ENCODE results near the gene LRP1B. TPM values are rescaled to one million over a fixed set of nuclear protein-coding genes. Genes with fewer than 3 reads are reported as not detected.

LRP1B gene
- total RNA-seq, 1 experiment from 2014 or later = 0.52 TPM

DNA sequence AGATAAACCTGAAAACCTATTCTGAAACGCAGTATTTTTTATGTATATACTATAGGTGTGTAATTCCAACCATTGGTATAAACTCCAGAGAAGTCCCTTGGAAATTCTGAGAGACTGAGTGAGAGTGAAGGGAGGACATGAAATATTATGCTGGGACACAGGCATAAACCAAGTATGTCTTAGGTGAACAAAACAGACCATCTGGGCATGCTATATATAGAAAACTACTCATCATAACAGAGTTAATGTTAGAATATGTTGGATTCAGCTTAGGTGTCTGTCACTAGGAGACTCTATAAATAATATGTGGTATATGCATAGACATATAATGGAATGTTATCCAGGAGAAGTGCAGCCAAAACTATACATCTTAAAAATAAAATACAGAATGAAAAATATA lies 282.6 kb downstream of the LRP1B start:
- H3K36me3 Mint-ChIP-seq = no peaks in the 10 kb centered on the region
- no peaks in the 10 kb centered on the region for H3K9me3 Mint-ChIP-seq
- H3K27me3 Mint-ChIP-seq (ENCODE audit: low read depth) = no peaks in the 10 kb centered on the region
- TF ChIP-seq SMAD3 (CRISPR knock-in tag; IDR thresholded peaks at IDR 0.05; ENCODE audit: borderline replicate concordance) (no peak), STAT6 (CRISPR knock-in tag; conservative IDR thresholded peaks at IDR 0.05; ENCODE audit: low read depth) (no peak), ZNF138 (CRISPR knock-in tag; conservative IDR thresholded peaks at IDR 0.05) (no peak), TEAD1 (CRISPR knock-in tag; IDR thresholded peaks at IDR 0.05) (no peak), GTF2I (CRISPR knock-in tag; conservative IDR thresholded peaks at IDR 0.05) (no peak), ZNF263 (CRISPR knock-in tag; IDR thresholded peaks at IDR 0.05; ENCODE audit: low read depth) (no peak), CBFB (CRISPR knock-in tag; IDR thresholded peaks at IDR 0.05; ENCODE audit: low read depth) (no peak)
- TF ChIP-seq, protein P1, sequence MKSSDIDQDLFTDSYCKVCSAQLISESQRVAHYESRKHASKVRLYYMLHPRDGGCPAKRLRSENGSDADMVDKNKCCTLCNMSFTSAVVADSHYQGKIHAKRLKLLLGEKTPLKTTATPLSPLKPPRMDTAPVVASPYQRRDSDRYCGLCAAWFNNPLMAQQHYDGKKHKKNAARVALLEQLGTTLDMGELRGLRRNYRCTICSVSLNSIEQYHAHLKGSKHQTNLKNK (CRISPR knock-in tag; IDR thresholded peaks at IDR 0.05) = no peak
- TF ChIP-seq, protein P2, sequence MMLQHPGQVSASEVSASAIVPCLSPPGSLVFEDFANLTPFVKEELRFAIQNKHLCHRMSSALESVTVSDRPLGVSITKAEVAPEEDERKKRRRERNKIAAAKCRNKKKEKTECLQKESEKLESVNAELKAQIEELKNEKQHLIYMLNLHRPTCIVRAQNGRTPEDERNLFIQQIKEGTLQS (CRISPR knock-in tag; conservative IDR thresholded peaks at IDR 0.05) = no peak
- H3K4me1 Mint-ChIP-seq = peaks cover 4% of the 10 kb centered on the region; the same call in 1 of the 2 replicates
- POLR2A ChIA-PET = no interaction called here
- no peak overlapping the region for H3K4me3 Mint-ChIP-seq
- CTCF ChIA-PET = no interaction called here
- ATAC-seq = no peak
- no peak overlapping the region for H3K27ac Mint-ChIP-seq
- DNase-seq (ENCODE audit: low spot score) = no peak

DNA sequence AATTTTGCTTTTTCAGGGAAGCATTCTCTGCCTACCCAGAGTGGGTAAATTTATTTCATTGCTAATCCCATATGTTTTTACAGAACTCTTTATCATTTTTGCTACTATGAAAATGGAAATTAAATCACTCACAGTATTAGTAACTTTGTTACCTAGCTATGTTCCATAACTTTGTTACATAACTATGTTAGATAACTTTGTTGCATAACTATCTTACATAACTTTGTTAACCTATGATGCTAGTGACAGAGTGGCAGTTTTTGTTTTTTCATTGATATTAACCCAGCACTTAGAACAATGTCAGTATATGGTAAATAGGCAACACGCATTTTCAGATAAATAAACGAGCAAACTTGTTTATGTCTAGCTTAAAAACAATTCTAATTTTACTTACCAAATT lies 286.6 kb downstream of the LRP1B start:
- peaks cover 4% of the 10 kb centered on the region; the same call in 1 of the 2 replicates for H3K4me1 Mint-ChIP-seq
- CTCF ChIA-PET = no interaction called here
- no peak overlapping the region for H3K4me3 Mint-ChIP-seq
- no peaks in the 10 kb centered on the region for H3K27me3 Mint-ChIP-seq (ENCODE audit: low read depth)
- no peaks in the 10 kb centered on the region for H3K9me3 Mint-ChIP-seq
- H3K36me3 Mint-ChIP-seq = no peaks in the 10 kb centered on the region
- POLR2A ChIA-PET = no interaction called here
- H3K27ac Mint-ChIP-seq = no peak overlapping the region; the same call in 1 of the 2 replicates
- no peak for TF ChIP-seq JUN (CRISPR knock-in tag; IDR thresholded peaks at IDR 0.05)
- no peak for TF ChIP-seq ZNF121 (CRISPR knock-in tag; IDR thresholded peaks at IDR 0.05)
- no peak for TF ChIP-seq SMAD4 (CRISPR knock-in tag; IDR thresholded peaks at IDR 0.05)
- TF ChIP-seq, protein P2 (CRISPR knock-in tag; conservative IDR thresholded peaks at IDR 0.05) = no peak
- no peak for TF ChIP-seq OVOL2 (CRISPR knock-in tag; IDR thresholded peaks at IDR 0.05; ENCODE audit: borderline replicate concordance)
- TF ChIP-seq CREB1 (CRISPR knock-in tag; IDR thresholded peaks at IDR 0.05) = no peak
- TF ChIP-seq IRF2 (CRISPR knock-in tag; IDR thresholded peaks at IDR 0.05; ENCODE audit: borderline replicate concordance, low read depth) = no peak
- TF ChIP-seq, protein P3, sequence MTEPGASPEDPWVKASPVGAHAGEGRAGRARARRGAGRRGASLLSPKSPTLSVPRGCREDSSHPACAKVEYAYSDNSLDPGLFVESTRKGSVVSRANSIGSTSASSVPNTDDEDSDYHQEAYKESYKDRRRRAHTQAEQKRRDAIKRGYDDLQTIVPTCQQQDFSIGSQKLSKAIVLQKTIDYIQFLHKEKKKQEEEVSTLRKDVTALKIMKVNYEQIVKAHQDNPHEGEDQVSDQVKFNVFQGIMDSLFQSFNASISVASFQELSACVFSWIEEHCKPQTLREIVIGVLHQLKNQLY (CRISPR knock-in tag; IDR thresholded peaks at IDR 0.05) = no peak
- TF ChIP-seq, protein P4, sequence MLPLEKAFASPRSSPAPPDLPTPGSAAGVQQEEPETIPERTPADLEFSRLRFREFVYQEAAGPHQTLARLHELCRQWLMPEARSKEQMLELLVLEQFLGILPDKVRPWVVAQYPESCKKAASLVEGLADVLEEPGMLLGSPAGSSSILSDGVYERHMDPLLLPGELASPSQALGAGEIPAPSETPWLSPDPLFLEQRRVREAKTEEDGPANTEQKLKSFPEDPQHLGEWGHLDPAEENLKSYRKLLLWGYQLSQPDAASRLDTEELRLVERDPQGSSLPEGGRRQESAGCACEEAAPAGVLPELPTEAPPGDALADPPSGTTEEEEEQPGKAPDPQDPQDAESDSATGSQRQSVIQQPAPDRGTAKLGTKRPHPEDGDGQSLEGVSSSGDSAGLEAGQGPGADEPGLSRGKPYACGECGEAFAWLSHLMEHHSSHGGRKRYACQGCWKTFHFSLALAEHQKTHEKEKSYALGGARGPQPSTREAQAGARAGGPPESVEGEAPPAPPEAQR (CRISPR knock-in tag; IDR thresholded peaks at IDR 0.05) = no peak
- TF ChIP-seq ZNF232 (CRISPR knock-in tag; IDR thresholded peaks at IDR 0.05) = no peak
- no peak for TF ChIP-seq ZNF138 (CRISPR knock-in tag; conservative IDR thresholded peaks at IDR 0.05)
- no peak for TF ChIP-seq ELF4 (CRISPR knock-in tag; IDR thresholded peaks at IDR 0.05; ENCODE audit: low read depth)
- TF ChIP-seq ZNF263 (CRISPR knock-in tag; IDR thresholded peaks at IDR 0.05; ENCODE audit: low read depth) = no peak
- TF ChIP-seq HMGXB4 (CRISPR knock-in tag; IDR thresholded peaks at IDR 0.05) = no peak
- DNase-seq (ENCODE audit: low spot score) = no peak
- no peak for ATAC-seq

Measured in WTC11 (cell line).